Hepatocyte (in vitro differentiated cells): ENCODE results near the gene SLC25A44. TPM values are rescaled to one million over a fixed set of nuclear protein-coding genes. Genes with fewer than 3 reads are reported as not detected.

Experiments used
- DNase-seq: peaks from one replicate; pipeline ENCODE4 v3.0.0-alpha.2; 2016; ENCODE audit warnings: low spot score
- H2AFZ ChIP-seq: fragments of 200-600 bp; sonication (generic); 2 replicates; pipeline ENCODE4 v1.6.0; 2016; ENCODE audit warnings: antibody characterized with exemption, mild to moderate bottlenecking
- H3K27ac ChIP-seq: fragments of 200-600 bp; sonication (generic); 2 replicates; pipeline ENCODE4 v1.5.1; 2016; ENCODE audit warnings: mild to moderate bottlenecking
- H3K27me3 ChIP-seq: fragments of 200-600 bp; sonication (generic); 2 replicates; pipeline ENCODE4 v1.6.1; 2016
- H3K36me3 ChIP-seq: fragments of 200-600 bp; sonication (generic); replicated peaks from 2 replicates; pipeline ENCODE4 v1.5.1; 2016; ENCODE audit warnings: low read depth; ENCODE audit not compliant: insufficient read depth
- H3K4me1 ChIP-seq: fragments of 200-600 bp; sonication (generic); 2 replicates; pipeline ENCODE4 v1.5.1; 2016; ENCODE audit warnings: mild to moderate bottlenecking, moderate library complexity; ENCODE audit not compliant: insufficient read depth
- H3K4me2 ChIP-seq: fragments of 200-600 bp; sonication (generic); 2 replicates; pipeline ENCODE4 v1.6.0; 2016
- H3K4me3 ChIP-seq: fragments of 200-600 bp; sonication (generic); 2 replicates; pipeline ENCODE4 v1.5.1; 2016; ENCODE audit warnings: mild to moderate bottlenecking
- H3K79me2 ChIP-seq: fragments of 200-600 bp; sonication (generic); 2 replicates; pipeline ENCODE4 v1.6.0; 2017; ENCODE audit warnings: mild to moderate bottlenecking
- H3K9me2 ChIP-seq: fragments of 200-600 bp; sonication (generic); replicated peaks from 2 replicates; pipeline ENCODE4 v1.6.0; 2017; ENCODE audit warnings: mild to moderate bottlenecking; ENCODE audit not compliant: insufficient read depth
- H3K9me3 ChIP-seq: fragments of 200-600 bp; sonication (generic); 2 replicates; pipeline ENCODE4 v1.5.1; 2016; ENCODE audit warnings: low read depth, mild to moderate bottlenecking
- H4K20me1 ChIP-seq: fragments of 200-600 bp; sonication (generic); 2 replicates; pipeline ENCODE4 v1.6.0; 2016; ENCODE audit warnings: mild to moderate bottlenecking; ENCODE audit not compliant: insufficient read depth, poor library complexity, severe bottlenecking
- CTCF ChIP-seq: fragments of 200-600 bp; sonication (generic); IDR thresholded peaks from 2 replicates; pipeline ENCODE4 v1.5.1; 2016; ENCODE audit warnings: antibody characterized with exemption, mild to moderate bottlenecking; ENCODE audit not compliant: poor library complexity
- EZH2 ChIP-seq: fragments of 200-600 bp; sonication (generic); IDR thresholded peaks from 2 replicates; pipeline ENCODE4 v1.6.1; 2016; ENCODE audit warnings: antibody characterized with exemption, mild to moderate bottlenecking, borderline replicate concordance
- EZH2phosphoT487 ChIP-seq: fragments of 200-600 bp; sonication (generic); IDR thresholded peaks from one replicate; pipeline ENCODE4 v1.6.1; 2018; ENCODE audit warnings: antibody characterized with exemption, mild to moderate bottlenecking, low read depth, moderate library complexity; ENCODE audit not compliant: unreplicated experiment, severe bottlenecking
- WGBS: methylation state at CpG from one replicate; pipeline ENCODE4 v1.1.6; 2016; ENCODE audit warnings: low lambda C conversion rate; ENCODE audit errors: missing lambda C conversion rate; 5-methylcytosine and 5-hydroxymethylcytosine counted together
- polyA plus RNA-seq: library from polyadenylated mRNA; unstranded; fragments of >200 nt; fragmentation: Nextera tagmentation; extraction: Ambion mirVana; gene quantifications from 2 replicates; pipeline ENCODE4 v1.2.1, GENCODE V29; 2016
- total RNA-seq: library from RNA; depleted of rRNA; stranded (reverse); fragments of >200 nt; gene quantifications from 2 replicates; pipeline ENCODE4 v1.2.3, GENCODE V29; 2014

The SLC25A44 gene
- total and polyA plus RNA-seq, 2 experiments from 2014 or later: 16.9 to 19.3 TPM

- Histone ChIP-seq H3K4me3 (no peak overlapping the region), H4K20me1 (no peaks in the 10 kb centered on the region), H3K27ac (peak overlapping the region; percentile 96), H3K27me3 (no peaks in the 10 kb centered on the region), H3K79me2 (peaks cover 31% of the 10 kb centered on the region), H3K36me3 (no peaks in the 10 kb centered on the region), H2AFZ (peak overlapping the region; percentile 54), H3K4me1 (peaks cover 8% of the 10 kb centered on the region), H3K4me2 (peak overlapping the region; percentile 75), H3K9me3 (no peaks in the 10 kb centered on the region), H3K9me2 (no peaks in the 10 kb centered on the region)
- TF ChIP-seq EZH2phosphoT487: no peak
- no peak for TF ChIP-seq EZH2
- TF ChIP-seq CTCF: no peak
- DNase-seq: no peak
- WGBS: 87% methylated on average over 9 of the region's 9 CpGs
These were observed 18.2 kb downstream of the SLC25A44 start for GRCh38 chr1:156212130-156212529.

- Histone ChIP-seq H3K9me2 (no peaks in the 10 kb centered on the region), H3K79me2 (peaks cover 41% of the 10 kb centered on the region), H3K9me3 (no peaks in the 10 kb centered on the region), H2AFZ (peak within 1 kb of the TSS; percentile 54), H3K4me2 (peak within 1 kb of the TSS; percentile 85), H3K27me3 (no peaks in the 10 kb centered on the region), H3K4me3 (peak within 1 kb of the TSS; percentile 60), H3K4me1 (peaks cover 8% of the 10 kb centered on the region), H3K36me3 (no peaks in the 10 kb centered on the region), H4K20me1 (no peaks in the 10 kb centered on the region), H3K27ac (peak within 1 kb of the TSS; percentile 96)
- TF ChIP-seq EZH2 (no peak), CTCF (no peak), EZH2phosphoT487 (no peak)
- 1% methylated on average over 61 of the region's 61 CpGs for WGBS
- DNase-seq: peak; percentile 98
These were observed 19.1 kb downstream of the SLC25A44 start, which contains the start of gene PMF1 for GRCh38 chr1:156212833-156213643. Gene PMF1 (plus strand): TSS chr1:156213007. CDS start chr1:156213016, 9 bp downstream.

GRCh38 chr1:156213644-156213966 lies 19.7 kb downstream of the SLC25A44 start:
- Histone ChIP-seq H3K79me2 (peaks cover 46% of the 10 kb centered on the region), H3K27ac (peak overlapping the region; percentile 96), H3K4me3 (peak overlapping the region; percentile 60), H2AFZ (peak overlapping the region; percentile 47), H4K20me1 (no peaks in the 10 kb centered on the region), H3K4me2 (peak overlapping the region; percentile 85), H3K27me3 (no peaks in the 10 kb centered on the region), H3K36me3 (no peaks in the 10 kb centered on the region), H3K4me1 (peaks cover 8% of the 10 kb centered on the region), H3K9me2 (no peaks in the 10 kb centered on the region), H3K9me3 (no peaks in the 10 kb centered on the region)
- TF ChIP-seq EZH2phosphoT487: no peak
- TF ChIP-seq CTCF: no peak
- no peak for TF ChIP-seq EZH2
- WGBS: 34% methylated on average over 11 of the region's 11 CpGs
- no peak for DNase-seq
